Measurements from ENCODE around the gene KRT77.
"Not testable (repeated sequence)": the region's sequence is repeated elsewhere in the genome, so short reads cannot be mapped to it uniquely, and the experiment has no call there.

The KRT77 gene

DNA sequence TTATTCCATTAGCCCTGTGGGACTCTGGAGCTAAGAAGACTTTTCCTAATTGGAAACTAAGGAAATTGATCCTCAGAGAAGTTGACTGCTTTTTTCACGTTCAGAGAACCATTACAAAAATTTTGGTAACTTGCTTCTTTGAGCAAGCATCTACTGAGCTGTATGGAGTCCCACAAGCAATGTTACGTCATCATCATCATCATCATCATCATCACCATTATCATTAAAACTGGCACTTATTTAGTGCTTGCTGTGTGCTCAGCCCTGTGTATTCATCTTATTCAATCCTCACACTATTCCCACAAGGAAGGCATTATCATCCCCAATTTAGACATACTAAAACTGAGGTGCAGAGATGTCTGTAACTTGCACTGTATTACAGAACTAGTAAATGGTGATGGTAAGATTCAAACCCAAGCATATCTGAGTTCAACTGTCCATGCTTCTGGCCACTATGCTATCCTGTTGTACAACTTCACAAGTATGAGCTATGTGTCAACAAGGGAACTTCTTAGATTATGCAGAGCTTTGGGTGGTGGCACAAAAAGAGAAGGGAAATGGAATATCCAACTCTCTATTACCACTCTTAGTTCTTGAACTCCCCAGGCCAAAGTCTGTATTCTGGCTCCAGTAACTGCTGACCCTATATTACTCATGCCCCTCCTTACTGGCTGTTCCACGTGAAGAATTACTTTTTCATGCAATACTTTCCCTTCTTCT is 29.5 kb downstream of the KRT77 start:
- DNase-seq, result no peak

DNA sequence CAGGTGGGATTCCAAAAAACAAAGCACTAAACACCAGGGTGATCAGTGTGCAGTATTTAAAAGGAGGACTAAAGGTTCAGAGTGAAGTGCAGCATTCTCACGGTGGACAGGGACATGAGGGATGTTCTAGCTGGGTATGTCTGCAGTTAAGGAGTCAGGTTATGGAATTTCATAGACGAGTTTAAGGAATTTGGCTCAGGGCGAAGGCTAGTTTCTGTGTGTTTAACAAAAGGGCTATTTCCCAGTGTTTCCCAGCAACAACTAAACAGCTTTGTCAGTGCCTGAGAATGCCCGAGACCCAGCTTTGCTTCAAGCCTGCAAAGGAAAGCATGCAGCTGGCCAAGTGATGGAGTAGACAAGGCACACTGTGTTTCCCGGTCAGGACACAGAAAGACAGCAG is 30.1 kb downstream of the KRT77 start:
- DNase-seq, result no peak

DNA sequence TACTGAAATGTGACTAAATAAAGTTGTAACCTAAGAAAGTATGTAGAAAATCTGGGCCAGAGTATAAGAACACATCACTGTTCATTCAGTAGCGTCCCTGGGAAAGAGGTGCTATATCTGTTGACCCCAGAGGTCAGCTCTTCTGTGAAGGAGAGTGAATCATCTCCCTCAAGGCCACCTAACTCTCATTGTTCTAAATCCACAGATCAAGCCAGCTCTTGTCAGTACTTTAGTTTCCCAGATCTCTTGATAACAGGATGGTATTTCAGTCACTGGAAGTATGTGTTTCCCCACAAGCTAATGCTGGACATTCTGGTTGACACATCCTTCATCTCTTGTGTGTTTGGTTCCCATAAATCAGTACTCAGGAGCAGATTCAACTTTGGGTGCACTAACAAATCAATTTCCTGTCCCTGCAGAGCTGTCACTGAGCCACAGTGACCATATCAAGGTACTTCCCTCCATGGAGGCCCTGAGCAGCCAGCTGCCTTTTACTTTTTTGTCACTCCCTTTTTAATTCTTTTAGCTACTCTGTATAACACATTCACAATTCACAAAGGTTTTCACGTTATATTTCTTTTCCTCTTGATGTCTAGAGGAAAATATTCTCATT is 30.9 kb downstream of the KRT77 start:
- DNase-seq, result no peak

DNA sequence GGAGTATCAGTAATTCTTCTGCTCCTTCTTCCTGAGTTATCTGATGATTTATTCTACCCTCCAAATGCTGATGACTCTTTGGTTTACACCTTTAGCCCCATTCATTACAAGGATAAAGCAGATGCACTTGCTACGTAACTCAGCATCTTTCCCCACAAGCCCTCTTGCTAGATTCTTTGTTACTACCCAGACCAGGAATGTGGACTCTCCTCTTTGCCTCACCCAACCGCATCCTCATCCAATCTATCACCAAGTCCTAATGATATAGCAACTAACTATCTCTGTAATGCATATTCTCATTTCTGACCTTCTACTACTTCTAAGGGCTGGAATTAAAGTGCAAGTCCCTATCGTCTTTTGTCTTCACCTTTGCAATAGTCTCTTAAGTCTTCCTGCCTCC is 32.4 kb downstream of the KRT77 start:
- no peak for DNase-seq

DNA sequence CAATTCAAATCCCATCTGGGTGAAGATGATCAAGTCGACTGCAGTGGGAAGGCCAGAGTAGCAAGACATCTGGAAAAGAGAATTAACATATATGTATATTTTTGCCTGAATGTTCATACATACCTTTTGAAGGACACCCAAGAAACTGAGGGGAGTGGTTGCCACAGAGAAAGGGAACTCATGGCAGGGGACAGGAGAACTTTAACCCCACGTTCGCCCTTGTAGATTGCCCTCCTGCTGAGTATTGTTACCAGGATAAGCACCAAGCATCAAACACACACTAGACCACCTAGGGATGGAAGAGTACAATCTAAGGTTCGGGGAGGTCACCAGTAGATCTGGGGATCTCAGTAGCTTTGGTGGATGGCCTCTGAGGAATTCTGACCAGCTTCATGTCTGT is 32.8 kb downstream of the KRT77 start:
- no peak for DNase-seq

DNA sequence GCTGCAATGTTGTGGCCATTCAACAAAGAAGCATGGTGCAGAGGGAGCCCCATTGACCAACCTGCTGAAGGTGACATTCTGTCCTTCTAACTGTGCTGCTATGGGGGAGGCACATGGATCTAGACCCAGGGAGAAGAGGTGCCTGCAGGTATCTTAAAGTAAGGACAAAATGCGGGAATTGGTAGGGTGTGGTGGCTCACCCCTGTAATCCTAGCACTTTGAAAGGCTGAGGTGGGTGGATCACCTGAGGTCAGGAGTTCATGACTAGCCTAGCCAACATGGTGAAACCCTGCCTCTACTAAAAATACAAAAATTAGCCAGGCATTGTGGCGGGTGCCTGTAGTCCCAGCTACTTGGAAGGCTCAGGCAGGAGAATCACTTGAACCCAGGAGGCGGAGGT is 33.4 kb downstream of the KRT77 start:
- not testable (repeated sequence) for DNase-seq

DNA sequence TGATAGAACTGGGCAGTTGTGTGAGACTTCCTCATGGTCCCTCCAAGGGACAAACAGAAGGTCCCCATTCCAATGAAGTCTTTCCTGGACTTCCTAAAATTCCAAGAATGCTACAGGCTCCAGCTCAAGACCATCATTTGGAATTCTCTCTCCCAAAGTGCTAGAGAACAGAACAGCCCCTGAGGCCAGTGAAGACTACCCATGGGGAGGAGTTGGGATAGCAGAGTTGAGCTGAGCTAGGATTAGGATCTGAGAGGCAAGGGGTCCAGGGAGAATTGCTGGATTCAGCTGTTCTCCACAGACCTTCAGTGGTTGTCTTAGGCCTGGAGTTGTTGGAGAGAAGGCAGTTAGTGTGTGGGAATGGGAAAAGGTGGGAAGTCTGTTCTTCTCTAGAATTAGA is 33.9 kb downstream of the KRT77 start:
- no peak for DNase-seq

DNA sequence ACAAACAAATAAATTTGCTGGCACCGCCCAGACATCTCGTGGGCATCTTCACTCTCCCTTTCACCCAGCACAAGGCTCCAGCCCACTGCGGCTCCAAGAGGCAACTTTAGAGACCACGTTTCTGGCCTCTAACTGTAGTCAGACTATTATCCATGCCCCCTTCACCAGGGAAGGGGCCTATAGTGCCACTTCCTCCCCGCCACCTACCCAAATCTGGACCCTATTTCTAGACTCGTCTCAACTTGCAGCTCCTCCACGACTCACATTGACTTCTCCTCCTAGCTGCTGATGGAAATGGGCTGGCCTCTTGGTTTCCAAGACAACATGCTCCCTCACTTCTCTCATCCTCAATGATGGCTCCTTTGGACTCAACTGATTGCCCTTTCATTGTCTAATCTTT is 35.4 kb downstream of the KRT77 start:
- DNase-seq, result no peak

DNA sequence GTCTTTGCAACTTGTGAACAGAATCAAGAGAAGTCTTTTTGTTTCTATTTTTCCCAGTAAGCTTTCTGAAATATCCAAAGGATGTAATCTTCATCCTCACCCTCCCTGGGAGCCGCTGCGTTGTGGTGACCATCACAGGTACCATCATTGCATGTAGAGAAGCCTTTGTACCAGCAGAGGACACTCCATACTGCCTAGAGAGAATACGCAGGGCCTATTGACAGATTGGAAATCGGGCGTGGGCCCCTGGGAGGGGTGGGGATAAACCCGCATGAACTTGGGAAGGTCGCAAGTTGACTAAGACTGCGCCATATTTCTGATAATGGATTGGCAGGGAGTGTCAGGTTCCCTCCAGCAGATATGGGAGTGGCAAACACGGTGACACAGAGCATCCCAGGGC is 35.8 kb downstream of the KRT77 start:
- no peak for DNase-seq

DNA sequence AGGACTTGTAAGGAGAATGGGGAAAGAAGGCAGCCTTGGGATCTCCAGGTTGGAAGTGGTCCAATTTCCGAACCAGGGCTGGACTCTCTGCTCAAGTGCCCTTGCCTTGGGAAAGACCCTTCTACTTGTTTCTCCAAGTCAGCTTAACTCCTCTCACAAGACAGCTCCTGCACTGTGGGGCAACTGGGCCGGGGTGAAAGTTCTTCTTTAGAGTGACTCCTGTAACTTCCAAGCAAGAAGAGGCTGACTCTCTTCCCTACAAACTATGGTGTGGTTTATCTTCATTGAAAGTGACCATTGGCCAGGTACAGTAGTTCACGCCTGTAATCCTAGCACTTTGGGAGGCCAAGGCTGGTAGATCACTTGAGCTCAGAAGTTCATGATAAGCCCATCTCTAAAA is 36.9 kb downstream of the KRT77 start:
- no peak for DNase-seq

DNA sequence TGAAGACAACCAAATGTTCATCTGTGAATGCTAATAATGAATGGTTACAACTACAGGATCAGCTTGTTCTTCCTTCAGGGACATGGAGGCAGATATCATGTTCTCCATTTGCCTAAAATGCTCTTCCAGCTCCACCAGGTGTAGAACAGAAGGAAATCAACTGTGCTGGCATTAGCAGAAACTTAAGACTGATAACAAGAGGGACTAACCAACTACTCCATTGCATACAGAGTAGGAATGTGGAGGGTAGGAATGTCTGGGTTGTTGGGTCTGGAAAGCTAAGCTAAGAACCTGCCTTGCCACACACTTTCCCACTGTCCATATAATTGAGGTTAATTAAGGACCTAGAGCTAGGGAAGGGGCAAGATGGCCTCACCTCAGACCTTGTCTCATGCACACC is 39.9 kb downstream of the KRT77 start:
- no peak for DNase-seq

DNA sequence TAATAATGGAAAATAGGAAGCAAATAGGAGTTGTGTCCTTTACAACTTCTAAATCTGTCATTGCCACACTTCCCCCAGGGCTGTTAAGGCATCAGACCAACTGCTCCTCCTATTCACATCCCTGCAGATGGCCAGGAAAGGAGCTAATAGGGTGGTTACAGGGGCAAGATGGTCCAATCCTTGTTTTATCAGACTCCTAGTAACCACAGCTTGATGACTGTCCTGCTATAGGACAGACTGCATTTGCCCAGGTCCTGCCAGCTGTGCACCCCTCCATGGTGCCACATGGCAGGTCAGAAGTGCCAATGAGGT is 40.5 kb downstream of the KRT77 start:
- DNase-seq, result no peak

DNA sequence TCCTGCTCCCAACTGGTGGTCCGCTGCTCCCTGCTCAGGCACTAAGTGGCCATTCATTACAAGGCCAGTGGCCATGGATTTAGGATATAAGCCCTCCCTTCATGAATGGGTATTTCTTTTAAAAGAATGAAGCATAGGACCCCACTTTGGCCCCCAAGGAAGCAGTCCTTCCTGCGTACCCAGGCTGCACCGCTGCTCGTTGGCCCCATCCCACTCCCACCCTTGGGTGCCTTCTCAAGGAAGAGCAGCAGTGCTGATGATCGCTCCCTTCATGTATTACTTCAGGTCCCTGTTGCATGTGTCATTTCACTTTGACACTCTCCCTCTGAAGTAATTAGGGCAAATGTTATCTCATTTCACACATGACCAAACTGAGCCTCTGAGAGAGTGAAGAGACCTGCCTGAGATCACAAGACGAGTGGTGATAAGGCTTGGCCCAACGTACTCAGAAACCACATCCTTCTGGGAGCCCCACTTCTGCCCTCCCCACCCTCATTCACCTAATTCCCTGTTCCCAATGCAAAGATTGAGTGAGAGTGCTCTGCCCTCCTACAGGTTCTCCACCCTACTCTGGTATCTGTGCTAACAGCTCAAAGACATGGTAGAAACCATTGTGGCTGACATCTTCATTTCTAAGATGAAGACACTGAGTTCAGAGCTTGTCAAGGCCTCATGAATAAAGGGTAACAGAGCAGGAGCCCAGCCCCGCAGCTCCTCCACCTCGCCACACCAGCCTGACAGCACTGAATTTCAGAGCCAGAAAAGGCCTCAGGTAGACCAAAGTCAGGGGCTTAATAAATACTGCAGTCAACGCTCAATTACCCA is 41.0 kb downstream of the KRT77 start:
- DNase-seq, result no peak

DNA sequence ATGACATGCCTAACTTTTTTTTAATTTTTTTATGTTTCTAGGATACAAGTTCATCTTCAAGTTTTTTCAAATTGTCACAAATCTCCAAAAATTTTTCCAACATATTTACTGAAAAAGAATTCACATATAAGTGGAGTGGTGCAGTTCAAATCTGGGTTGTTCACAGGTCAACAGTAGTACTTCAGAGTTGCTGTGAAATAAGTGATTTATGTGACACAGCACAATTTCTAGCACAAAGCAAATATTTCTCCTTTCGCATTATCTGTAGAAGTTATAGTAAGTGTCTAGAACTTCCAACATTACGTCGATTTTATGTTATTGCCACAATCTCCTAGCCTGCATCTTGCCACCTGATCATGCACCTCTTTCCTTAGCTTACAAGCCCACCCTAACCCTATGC is 41.7 kb downstream of the KRT77 start:
- DNase-seq, result no peak

DNA sequence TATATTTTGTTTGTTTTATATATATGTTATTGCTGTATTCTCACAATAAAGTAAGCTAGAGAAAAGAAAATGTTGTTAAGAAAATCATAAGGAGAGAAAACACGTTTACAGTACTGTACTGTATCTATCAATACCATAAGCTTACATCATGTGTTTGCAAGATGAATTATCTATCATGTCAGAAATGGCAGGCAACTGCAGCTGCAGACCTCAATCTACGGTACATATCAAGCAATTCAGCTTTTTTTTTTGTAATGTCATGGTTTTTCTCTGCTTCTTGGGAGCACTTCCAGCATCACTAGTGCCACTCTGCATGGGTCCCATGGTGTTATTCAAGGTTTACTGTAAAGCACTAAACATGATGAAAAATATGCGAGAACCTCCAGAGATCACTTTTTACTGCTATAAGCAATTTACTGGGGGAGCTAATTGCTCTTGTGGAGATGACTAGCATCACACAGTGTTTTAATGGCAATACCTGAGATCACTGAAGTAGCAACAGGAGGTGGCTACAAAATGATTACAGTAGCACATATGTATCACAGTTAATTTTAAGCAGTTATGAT is 42.3 kb downstream of the KRT77 start:
- DNase-seq, result no peak

DNA sequence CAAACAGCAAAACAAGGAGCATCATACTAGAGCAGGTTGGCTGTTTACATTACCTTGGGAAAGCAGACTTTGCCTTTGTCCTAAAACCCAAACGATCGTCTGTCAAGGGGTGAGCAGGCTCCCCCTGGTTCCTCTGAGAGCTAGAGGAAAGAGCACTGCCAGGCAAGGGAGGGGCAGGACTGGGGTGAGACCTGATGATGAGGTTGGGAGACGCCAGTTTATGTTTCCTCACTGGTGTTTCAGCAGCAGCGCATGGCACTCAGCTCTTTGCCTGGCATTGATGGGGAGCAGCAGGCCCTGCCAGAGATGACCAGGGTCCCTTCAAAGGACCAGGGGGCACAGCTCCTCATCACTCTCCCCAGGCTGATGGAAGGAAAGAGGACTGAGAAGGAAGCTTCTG is 43.4 kb downstream of the KRT77 start:
- DNase-seq, result no peak

DNA sequence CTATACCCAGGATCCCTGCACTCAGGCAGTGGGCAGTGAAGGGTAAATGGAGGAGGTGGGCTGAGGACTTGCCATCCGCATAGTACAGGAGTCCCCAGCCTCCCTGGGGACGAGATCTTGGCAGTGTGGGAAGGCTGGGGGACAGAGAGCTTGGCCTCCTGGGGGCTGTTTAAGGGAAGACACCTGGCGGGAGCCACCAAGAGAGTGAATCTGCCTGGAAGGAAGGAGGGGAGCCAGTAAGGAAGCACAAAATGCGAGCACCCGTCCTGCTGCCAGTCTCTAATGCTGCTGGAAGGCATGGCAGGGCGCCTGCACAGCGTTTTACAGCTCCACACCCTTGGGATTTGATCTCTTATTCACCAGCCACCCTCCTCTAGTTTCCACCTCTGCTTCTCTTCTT is 43.9 kb downstream of the KRT77 start:
- no peak for DNase-seq

DNA sequence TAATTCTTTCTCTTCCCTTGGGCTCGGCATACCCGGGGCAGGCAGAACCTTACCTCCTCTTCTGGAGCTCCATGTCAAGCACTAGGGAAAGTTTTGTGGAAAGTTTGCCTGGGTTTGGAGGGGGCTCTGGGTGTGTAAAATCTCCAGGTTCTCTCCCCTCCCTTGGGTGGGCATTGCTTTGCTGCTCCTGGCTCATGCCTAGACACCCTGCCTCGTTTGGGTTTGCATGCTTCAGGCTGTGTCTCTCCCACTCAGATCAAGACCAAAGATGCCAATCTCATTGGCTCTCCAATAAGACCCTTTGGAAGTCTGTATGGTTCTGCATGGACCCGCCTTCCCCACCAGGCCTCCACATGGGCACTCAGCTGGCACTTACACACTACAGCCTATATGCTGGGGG is 45.1 kb downstream of the KRT77 start:
- DNase-seq, result no peak

DNA sequence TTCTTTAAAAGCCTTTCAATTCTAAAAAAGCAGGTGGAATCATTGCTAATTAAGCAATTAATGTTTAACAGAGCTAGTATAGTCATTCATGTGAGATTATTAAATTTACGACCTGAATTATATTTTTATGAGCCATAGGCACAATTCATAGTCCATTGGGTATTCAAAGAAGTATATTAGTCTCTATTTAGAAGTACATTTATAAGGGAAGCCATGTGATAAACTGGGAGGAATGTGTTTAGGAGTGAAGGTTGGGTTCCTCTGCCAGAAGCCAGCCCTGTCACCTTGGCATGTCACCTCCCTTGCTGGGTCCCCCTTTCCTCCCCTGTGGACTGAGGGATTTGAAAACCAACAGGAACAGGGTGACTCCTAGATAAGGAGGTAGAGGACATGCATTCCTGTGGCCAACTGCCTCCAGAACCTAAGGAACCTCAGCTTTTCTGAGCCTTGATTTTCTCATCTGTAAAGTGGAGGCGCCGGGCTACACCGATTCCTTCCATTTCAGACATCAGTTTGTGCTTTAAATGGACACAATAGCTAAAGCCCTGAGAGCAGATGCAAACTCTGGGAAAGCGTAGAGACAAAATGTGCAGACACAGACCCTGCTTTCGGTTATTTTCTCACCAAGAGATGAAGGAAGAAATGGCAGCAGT is 45.9 kb downstream of the KRT77 start:
- no peak for DNase-seq

DNA sequence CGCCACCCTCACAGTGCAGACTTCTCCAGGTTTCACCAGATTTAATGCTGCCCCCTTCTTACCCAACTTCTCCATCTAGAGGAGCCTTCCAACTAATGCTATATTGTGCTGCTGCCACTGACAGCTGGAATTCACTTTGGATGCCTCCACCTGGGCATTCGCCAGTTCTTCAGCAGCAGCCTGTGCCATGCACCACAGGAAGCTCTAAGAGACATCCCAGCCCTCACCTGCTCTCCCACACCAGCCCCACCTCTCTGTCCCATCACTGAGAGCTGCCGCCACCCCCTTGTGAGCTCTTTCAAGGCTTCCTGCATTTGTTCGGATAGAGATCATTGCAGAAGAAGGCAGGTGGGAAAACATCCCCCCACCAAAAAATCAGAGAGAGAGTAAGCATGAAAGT is 46.7 kb downstream of the KRT77 start:
- no peak for DNase-seq

DNA sequence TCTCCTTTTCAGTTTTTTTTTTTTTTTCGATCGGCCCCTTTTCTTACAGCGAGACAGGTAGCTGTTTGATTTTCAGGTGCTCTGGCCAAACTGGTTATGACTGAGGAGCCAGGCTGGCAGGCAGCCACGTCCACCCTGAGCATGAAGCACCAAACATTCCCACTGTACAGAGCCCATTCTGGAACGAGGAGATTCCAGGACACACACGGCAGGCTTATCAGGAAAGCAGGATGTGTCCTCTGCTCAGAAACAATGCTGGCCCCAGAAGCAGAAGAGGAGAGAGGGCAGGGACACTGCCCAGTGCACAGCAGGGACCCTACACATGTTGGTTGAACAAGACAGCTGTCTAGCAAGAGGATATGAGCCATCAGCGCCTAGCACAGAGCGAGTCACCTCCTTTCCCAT is 47.6 kb downstream of the KRT77 start:
- no peak for DNase-seq

DNA sequence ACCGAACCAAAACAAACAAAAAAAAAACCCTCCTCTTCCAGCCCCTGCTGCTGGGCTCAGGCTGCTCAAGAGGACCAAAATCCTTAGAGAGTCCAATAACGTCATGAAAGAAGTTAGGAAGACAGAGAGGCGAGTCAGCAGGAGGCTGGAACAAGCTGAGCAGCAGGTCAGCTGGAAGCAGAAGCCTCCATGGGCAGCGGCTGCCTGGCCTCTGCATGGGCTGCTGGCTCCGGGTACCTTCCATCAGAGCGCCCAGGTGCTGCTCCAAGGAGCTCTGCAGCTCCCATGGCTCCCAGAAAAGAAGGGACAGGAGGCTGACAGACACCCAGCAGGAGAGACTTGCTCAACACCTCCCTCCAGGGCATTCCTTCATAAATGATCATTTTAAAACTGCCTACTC is 48.1 kb downstream of the KRT77 start:
- DNase-seq, result no peak

DNA sequence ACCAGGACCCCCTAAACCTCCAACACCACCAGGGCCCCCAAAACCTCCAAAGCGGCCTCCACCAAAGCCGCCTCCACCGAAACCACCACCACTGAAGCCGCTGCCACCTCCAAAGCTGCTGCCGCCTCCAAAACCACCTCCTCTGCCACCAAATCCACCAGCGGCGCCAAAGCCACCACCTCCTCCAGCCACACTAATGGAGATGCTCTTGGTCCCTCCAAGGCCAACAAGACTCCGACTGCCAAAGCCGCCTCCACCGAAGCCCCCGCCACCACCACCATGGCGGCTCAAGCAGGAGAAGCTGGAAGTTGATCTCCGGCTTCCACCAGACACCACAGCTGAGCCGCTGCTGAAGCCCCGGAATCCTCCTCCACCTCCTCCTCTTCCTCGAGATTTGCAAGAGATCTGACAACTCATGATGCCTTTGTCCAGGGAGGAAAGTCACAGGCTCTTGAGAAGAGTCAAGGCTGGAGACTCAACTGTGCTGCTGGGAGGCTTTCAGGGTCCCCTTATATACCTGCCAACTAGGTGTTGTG is 51.5 kb downstream of the KRT77 start, which contains the start of gene KRT2:
TSS of gene KRT2 (minus strand) at position 486 of the 536 bp plus-strand sequence. CDS start at position 417, 69 bp downstream.
- DNase-seq, result no peak

Data from stimulated activated CD4-positive, alpha-beta T cell treated with anti-CD3 and anti-CD28 coated beads, Interleukin-1b, Interleukin-23, amount 100 ng/mL, for 48 hours (primary cell).